ENCODE measurements around the gene LRRC3B. TPM values are rescaled to one million over a fixed set of nuclear protein-coding genes. Genes with fewer than 3 reads are reported as not detected.

Gene LRRC3B
- total RNA-seq, 1 experiment from 2014 or later = not detected

GRCh38 chr3:26652164-26652563, 29.6 kb downstream of the LRRC3B start:
- no peaks in the 10 kb centered on the region for H3K27me3 Mint-ChIP-seq (ENCODE audit: insufficient read depth, unreplicated experiment)
- peaks cover 27% of the 10 kb centered on the region for H3K4me1 Mint-ChIP-seq (ENCODE audit: insufficient read depth, unreplicated experiment)
- BruUV-seq (replicated peaks) = no TSS peak
- no peaks in the 10 kb centered on the region for H3K9me3 Mint-ChIP-seq (ENCODE audit: unreplicated experiment)
- no peak for DNase-seq (ENCODE audit: unreplicated experiment)
- intact Hi-C loops (cut with micrococcal nuclease) = no loop called here
- no peaks in the 10 kb centered on the region for H3K36me3 Mint-ChIP-seq (ENCODE audit: insufficient read depth, unreplicated experiment)
- no peak for TF ChIP-seq CTCF (IDR thresholded peaks at IDR 0.05; ENCODE audit: unreplicated experiment)
- no peak overlapping the region for H3K27ac Mint-ChIP-seq (ENCODE audit: low read depth, unreplicated experiment)
- POLR2A ChIA-PET = no interaction called here
- CTCF ChIA-PET = interaction anchor here (0.6 kb wide), 1 partner anchor 8 kb away, joined by 3 read pairs; no protein-coding TSS in a partner anchor
- H3K4me3 Mint-ChIP-seq (ENCODE audit: unreplicated experiment) = no peak overlapping the region

- ChIA-PET POLR2A (interaction anchor here (1.1 kb wide), 1 partner anchor 11 kb away, joined by 3 read pairs; no protein-coding TSS in a partner anchor), CTCF (interaction anchor here (0.9 kb wide), 1 partner anchor 17 kb away, joined by 3 read pairs; no protein-coding TSS in a partner anchor)
- no peak for TF ChIP-seq CTCF (IDR thresholded peaks at IDR 0.05; ENCODE audit: unreplicated experiment)
- Mint-ChIP-seq H3K27ac (ENCODE audit: low read depth, unreplicated experiment) (no peak overlapping the region), H3K27me3 (ENCODE audit: insufficient read depth, unreplicated experiment) (no peaks in the 10 kb centered on the region), H3K36me3 (ENCODE audit: insufficient read depth, unreplicated experiment) (no peaks in the 10 kb centered on the region), H3K4me1 (ENCODE audit: insufficient read depth, unreplicated experiment) (peaks cover 37% of the 10 kb centered on the region), H3K4me3 (ENCODE audit: unreplicated experiment) (no peak overlapping the region), H3K9me3 (ENCODE audit: unreplicated experiment) (no peaks in the 10 kb centered on the region)
- intact Hi-C loops (cut with micrococcal nuclease) = no loop called here
- DNase-seq (ENCODE audit: unreplicated experiment) = no peak
- BruUV-seq (replicated peaks) = no TSS peak
Observed at GRCh38 chr3:26653811-26654425, 31.3 kb downstream of the LRRC3B start.

- TF ChIP-seq CTCF (IDR thresholded peaks at IDR 0.05; ENCODE audit: unreplicated experiment) = no peak
- ChIA-PET CTCF (interaction anchor here (0.6 to 1.3 kb wide), 2 partner anchors 19 to 58 kb away, joined by 3 read pairs; no protein-coding TSS in a partner anchor), POLR2A (interaction anchor here (0.7 kb wide), 1 partner anchor 20 kb away, joined by 3 read pairs; no protein-coding TSS in a partner anchor)
- no peaks in the 10 kb centered on the region for H3K9me3 Mint-ChIP-seq (ENCODE audit: unreplicated experiment)
- H3K27me3 Mint-ChIP-seq (ENCODE audit: insufficient read depth, unreplicated experiment) = no peaks in the 10 kb centered on the region
- no peak overlapping the region for H3K27ac Mint-ChIP-seq (ENCODE audit: low read depth, unreplicated experiment)
- no peak for DNase-seq (ENCODE audit: unreplicated experiment)
- BruUV-seq (replicated peaks) = no TSS peak
- peaks cover 37% of the 10 kb centered on the region for H3K4me1 Mint-ChIP-seq (ENCODE audit: insufficient read depth, unreplicated experiment)
- no peak overlapping the region for H3K4me3 Mint-ChIP-seq (ENCODE audit: unreplicated experiment)
- no peaks in the 10 kb centered on the region for H3K36me3 Mint-ChIP-seq (ENCODE audit: insufficient read depth, unreplicated experiment)
- intact Hi-C loops (cut with micrococcal nuclease) = no loop called here
Observed at GRCh38 chr3:26655231-26655630, 32.7 kb downstream of the LRRC3B start.

- ChIA-PET POLR2A (no interaction called here), CTCF (no interaction called here)
- Mint-ChIP-seq H3K4me3 (ENCODE audit: unreplicated experiment) (peak overlapping the region; percentile 6), H3K9me3 (ENCODE audit: unreplicated experiment) (no peaks in the 10 kb centered on the region), H3K4me1 (ENCODE audit: insufficient read depth, unreplicated experiment) (peaks cover 33% of the 10 kb centered on the region), H3K27ac (ENCODE audit: low read depth, unreplicated experiment) (peak overlapping the region; percentile 71), H3K36me3 (ENCODE audit: insufficient read depth, unreplicated experiment) (no peaks in the 10 kb centered on the region), H3K27me3 (ENCODE audit: insufficient read depth, unreplicated experiment) (no peaks in the 10 kb centered on the region)
- no TSS peak for BruUV-seq (replicated peaks)
- TF ChIP-seq CTCF (IDR thresholded peaks at IDR 0.05; ENCODE audit: unreplicated experiment) = no peak
- DNase-seq (ENCODE audit: unreplicated experiment) = no peak
- intact Hi-C loops (cut with micrococcal nuclease) = no loop called here
Observed at GRCh38 chr3:26657348-26657976, 34.9 kb downstream of the LRRC3B start.

All from MCF 10A (cell line).